Naive thymus-derived CD4-positive, alpha-beta T cell (primary cell): Measurements from ENCODE around the gene CYP4F12. TPM values are rescaled to one million over a fixed set of nuclear protein-coding genes. Genes with fewer than 3 reads are reported as not detected.

Experiments used
- ATAC-seq: fragments of 150-1000 bp; cut with Tn5 transposase; 2 replicates; pipeline ENCODE4 v1.10.0; 2021; ENCODE audit warnings: mild to moderate bottlenecking, moderate library complexity
- CTCF ChIA-PET: fragments of 350-600 bp; sonication (Branson Sonifier 250); formaldehyde crosslinking; loops from one replicate; lab custom pipeline; 2021; ENCODE audit warnings: antibody characterized with exemption; lab: Charles Lee
- POLR2A ChIA-PET: fragments of 350-600 bp; sonication (Branson Sonifier 250); formaldehyde crosslinking; loops from one replicate; lab custom pipeline; 2021; ENCODE audit warnings: antibody characterized with exemption, inconsistent platforms; lab: Charles Lee
- DNase-seq, 9 donors: peaks; one replicate each; pipeline versions ENCODE4 v3.0.0 to v3.0.0-alpha.2; 2020 to 2022; ENCODE audit warnings: mixed read lengths in 1 of 9
- H3K27ac ChIP-seq: one replicate; pipeline ENCODE4 v1.7.0; 2013; ENCODE audit warnings: mild to moderate bottlenecking, low read depth, low read length, moderate library complexity
- H3K27me3 ChIP-seq, 2 donors: one replicate each; pipeline ENCODE4 v1.7.0; 2013; ENCODE audit warnings: low read length in 2 of 2, mild to moderate bottlenecking in 2 of 2, moderate library complexity in 2 of 2; ENCODE audit not compliant: control insufficient read depth in 2 of 2, insufficient read depth in 2 of 2
- H3K36me3 ChIP-seq, 3 experiments: 1 replicate in 2 of 3; 2 replicates in 1 of 3; pipeline ENCODE4 v1.7.0; 2013; ENCODE audit warnings: low read length in 3 of 3, mild to moderate bottlenecking in 3 of 3, moderate library complexity in 1 of 3; ENCODE audit not compliant: insufficient read depth in 3 of 3, control insufficient read depth in 2 of 3
- H3K4me1 ChIP-seq, 2 donors: one replicate each; pipeline ENCODE4 v1.7.0; 2013; ENCODE audit warnings: low read length in 2 of 2, mild to moderate bottlenecking in 2 of 2, moderate library complexity in 1 of 2; ENCODE audit not compliant: control insufficient read depth in 2 of 2, insufficient read depth in 2 of 2
- H3K4me3 ChIP-seq: 2 replicates; pipeline ENCODE4 v1.7.0; 2013; ENCODE audit warnings: mild to moderate bottlenecking, low read length
- H3K9me3 ChIP-seq, 3 experiments: 1 replicate in 2 of 3; 2 replicates in 1 of 3; pipeline ENCODE4 v1.7.0; 2013; ENCODE audit warnings: low read length in 3 of 3; ENCODE audit not compliant: control insufficient read depth in 2 of 3
- H3K27ac Mint-ChIP-seq, 9 donors: one replicate each; pipeline ENCODE4 v1.8.0; 2020 to 2022; ENCODE audit warnings: mixed read lengths in 9 of 9, mild to moderate bottlenecking in 8 of 9, moderate library complexity in 5 of 9, inconsistent platforms in 2 of 9
- H3K27me3 Mint-ChIP-seq, 5 donors: one replicate each; pipeline ENCODE4 v1.8.0; 2021 to 2022; ENCODE audit warnings: mixed read lengths in 5 of 5, mild to moderate bottlenecking in 1 of 5
- H3K36me3 Mint-ChIP-seq, 5 donors: one replicate each; pipeline ENCODE4 v1.8.0; 2020 to 2022; ENCODE audit warnings: mixed read lengths in 5 of 5, mild to moderate bottlenecking in 3 of 5, inconsistent platforms in 1 of 5
- H3K4me1 Mint-ChIP-seq, 7 donors: one replicate each; pipeline ENCODE4 v1.8.0; 2020 to 2022; ENCODE audit warnings: mixed read lengths in 7 of 7, mild to moderate bottlenecking in 3 of 7, inconsistent platforms in 1 of 7
- H3K4me3 Mint-ChIP-seq, 10 donors: one replicate each; pipeline ENCODE4 v1.8.0; 2020 to 2022; ENCODE audit warnings: mild to moderate bottlenecking in 10 of 10, mixed read lengths in 10 of 10, moderate library complexity in 6 of 10, inconsistent platforms in 2 of 10
- H3K9me3 Mint-ChIP-seq, 11 donors: one replicate each; pipeline ENCODE4 v1.8.0; 2020 to 2022; ENCODE audit warnings: mixed read lengths in 11 of 11, mild to moderate bottlenecking in 4 of 11, inconsistent platforms in 1 of 11, moderate library complexity in 1 of 11
- intact Hi-C, 2 donors: fragments of 100-400 bp; cut with micrococcal nuclease; formaldehyde crosslinking; loops; one replicate each; pipeline ENCODE4 v1.15.1; 2023
- polyA plus RNA-seq, 2 donors: library from polyadenylated mRNA; unstranded; fragments of 300-500 nt; fragmentation: Illumina TruSeq; gene quantifications; one replicate each; pipeline ENCODE4 v1.2.3, GENCODE V29; 2021
- total RNA-seq, 6 experiments: library from RNA in 5 of 6; stranded (reverse) in 5 of 6; gene quantifications; 1 replicate in 5 of 6; 2 replicates in 1 of 6; pipeline ENCODE4 v1.2.3 and lab custom pipeline; 2021 to 2026

CYP4F12 gene, protein sequence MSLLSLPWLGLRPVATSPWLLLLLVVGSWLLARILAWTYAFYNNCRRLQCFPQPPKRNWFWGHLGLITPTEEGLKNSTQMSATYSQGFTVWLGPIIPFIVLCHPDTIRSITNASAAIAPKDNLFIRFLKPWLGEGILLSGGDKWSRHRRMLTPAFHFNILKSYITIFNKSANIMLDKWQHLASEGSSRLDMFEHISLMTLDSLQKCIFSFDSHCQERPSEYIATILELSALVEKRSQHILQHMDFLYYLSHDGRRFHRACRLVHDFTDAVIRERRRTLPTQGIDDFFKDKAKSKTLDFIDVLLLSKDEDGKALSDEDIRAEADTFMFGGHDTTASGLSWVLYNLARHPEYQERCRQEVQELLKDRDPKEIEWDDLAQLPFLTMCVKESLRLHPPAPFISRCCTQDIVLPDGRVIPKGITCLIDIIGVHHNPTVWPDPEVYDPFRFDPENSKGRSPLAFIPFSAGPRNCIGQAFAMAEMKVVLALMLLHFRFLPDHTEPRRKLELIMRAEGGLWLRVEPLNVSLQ
- 1 to 10 TPM in 2 of 5 experiments, under 1 TPM in 2, not detected in 1; 0.50 to 1.6 (median 0.96) TPM for total RNA-seq
- not detected for polyA plus RNA-seq
- total RNA-seq (lab: John Stamatoyannopoulos, UW): 1.1 reads per million

DNA sequence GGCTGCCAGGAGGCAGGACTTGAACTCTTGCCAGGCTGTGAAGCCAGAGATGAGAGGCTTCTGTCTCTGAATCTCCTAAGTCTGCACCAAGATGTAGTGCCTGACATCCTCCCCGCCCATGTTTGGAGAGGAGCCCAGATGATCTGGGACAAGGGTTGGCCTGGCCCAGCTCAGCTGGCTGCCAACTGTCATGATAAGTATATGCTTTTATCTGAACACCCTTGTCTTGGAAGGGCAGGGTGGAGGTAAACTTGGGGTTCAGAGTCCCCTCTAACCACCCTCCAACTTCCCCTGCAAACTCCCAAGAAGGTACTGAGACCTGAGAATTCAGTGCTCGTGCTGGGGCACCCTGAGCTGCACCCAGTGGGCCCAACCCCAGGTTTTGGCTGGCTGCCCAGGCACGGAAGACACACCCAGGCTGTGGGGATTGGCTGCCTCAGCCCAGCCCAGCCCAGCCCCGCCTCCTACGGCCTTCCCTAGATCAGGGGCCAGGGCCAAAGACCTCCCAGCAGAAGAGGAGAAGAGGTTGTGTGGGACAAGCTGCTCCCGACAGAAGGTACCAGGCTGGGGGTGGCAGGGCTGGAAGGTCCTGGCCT is at the start of gene CYP4F12:
Gene CYP4F12, plus strand, starts transcription at position 508 of the 596 bp plus-strand sequence. CDS start 443 bp downstream, outside the sequence.
- POLR2A ChIA-PET: no interaction called here
- peak in 7 of 9 donors; percentile 4 to 21 (median 18) for DNase-seq
- peaks cover 2 to 45% (median 20%) of the 10 kb centered on the region in 7 donors for H3K4me1 Mint-ChIP-seq
- H3K27me3 ChIP-seq: no peaks in the 10 kb centered on the region
- peak; percentile 59 for ATAC-seq
- H3K36me3 ChIP-seq: no peaks in the 10 kb centered on the region
- H3K27ac Mint-ChIP-seq: peak within 1 kb of the TSS in 7 of 9 donors; percentile 29 to 84 (median 67)
- CTCF ChIA-PET: interaction anchor here (0.6 kb wide), 1 partner anchor 21 kb away, joined by 3 read pairs; no protein-coding TSS in a partner anchor
- H3K27ac ChIP-seq: peak within 1 kb of the TSS; percentile 45
- intact Hi-C loops: no loop called here
- H3K4me3 ChIP-seq: no peak within 1 kb of the TSS
- peak within 1 kb of the TSS in 1 of 10 donors; percentile 13 for H3K4me3 Mint-ChIP-seq
- H3K27me3 Mint-ChIP-seq: peaks cover 0 to 3% (median 0%) of the 10 kb centered on the region in 5 donors
- no peaks in the 10 kb centered on the region for H3K36me3 Mint-ChIP-seq
- H3K4me1 ChIP-seq: peaks cover 0 to 7% of the 10 kb centered on the region in 2 donors
- peaks cover 0 to 2% (median 0%) of the 10 kb centered on the region in 11 donors for H3K9me3 Mint-ChIP-seq
- H3K9me3 ChIP-seq: no peaks in the 10 kb centered on the region

DNA sequence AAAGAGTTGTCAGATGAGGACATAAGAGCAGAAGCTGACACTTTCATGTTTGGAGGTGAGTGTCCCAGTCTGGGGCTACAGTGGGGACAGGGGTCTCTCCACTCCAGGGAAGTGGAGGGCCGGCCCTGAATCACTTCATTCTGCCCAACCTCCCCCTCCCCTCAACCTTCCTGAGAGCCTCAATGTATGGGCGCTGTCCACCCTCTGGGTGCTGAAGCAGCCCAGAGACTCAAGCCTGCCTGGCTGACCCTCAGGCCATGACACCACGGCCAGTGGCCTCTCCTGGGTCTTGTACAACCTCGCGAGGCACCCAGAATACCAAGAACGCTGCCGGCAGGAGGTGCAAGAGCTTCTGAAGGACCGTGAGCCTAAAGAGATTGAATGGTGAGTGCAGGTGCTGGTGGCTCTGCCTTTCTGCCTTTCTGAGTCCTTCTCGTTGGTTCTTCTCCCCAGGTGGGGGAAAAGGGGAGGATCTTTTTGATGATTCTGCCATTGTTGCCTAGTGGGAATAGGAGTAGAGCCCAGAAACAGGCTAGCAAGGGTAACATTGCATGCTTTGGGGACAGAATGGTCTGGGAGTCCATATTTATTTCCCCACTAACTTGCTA is 49.1 kb upstream of the CYP4F12 start:
- no peaks in the 10 kb centered on the region for H3K4me1 ChIP-seq
- DNase-seq (no peak), ATAC-seq (no peak)
- Mint-ChIP-seq H3K4me1 (no peaks in the 10 kb centered on the region), H3K9me3 (peaks cover 0 to 4% (median 0%) of the 10 kb centered on the region in 11 donors), H3K4me3 (no peak overlapping the region), H3K27me3 (peaks cover 0 to 57% (median 40%) of the 10 kb centered on the region in 5 donors), H3K36me3 (no peaks in the 10 kb centered on the region), H3K27ac (peak overlapping the region in 1 of 9 donors; percentile 53)
- no peaks in the 10 kb centered on the region for H3K36me3 ChIP-seq
- no peaks in the 10 kb centered on the region for H3K27me3 ChIP-seq
- no peak overlapping the region for H3K4me3 ChIP-seq
- H3K9me3 ChIP-seq: no peaks in the 10 kb centered on the region
- POLR2A ChIA-PET: no interaction called here
- CTCF ChIA-PET: no interaction called here
- no peak overlapping the region for H3K27ac ChIP-seq
- intact Hi-C loops: loop anchor here in 1 of 2 donors (10.0 kb wide), 1 partner anchor 791 kb away; no protein-coding TSS in a partner anchor

DNA sequence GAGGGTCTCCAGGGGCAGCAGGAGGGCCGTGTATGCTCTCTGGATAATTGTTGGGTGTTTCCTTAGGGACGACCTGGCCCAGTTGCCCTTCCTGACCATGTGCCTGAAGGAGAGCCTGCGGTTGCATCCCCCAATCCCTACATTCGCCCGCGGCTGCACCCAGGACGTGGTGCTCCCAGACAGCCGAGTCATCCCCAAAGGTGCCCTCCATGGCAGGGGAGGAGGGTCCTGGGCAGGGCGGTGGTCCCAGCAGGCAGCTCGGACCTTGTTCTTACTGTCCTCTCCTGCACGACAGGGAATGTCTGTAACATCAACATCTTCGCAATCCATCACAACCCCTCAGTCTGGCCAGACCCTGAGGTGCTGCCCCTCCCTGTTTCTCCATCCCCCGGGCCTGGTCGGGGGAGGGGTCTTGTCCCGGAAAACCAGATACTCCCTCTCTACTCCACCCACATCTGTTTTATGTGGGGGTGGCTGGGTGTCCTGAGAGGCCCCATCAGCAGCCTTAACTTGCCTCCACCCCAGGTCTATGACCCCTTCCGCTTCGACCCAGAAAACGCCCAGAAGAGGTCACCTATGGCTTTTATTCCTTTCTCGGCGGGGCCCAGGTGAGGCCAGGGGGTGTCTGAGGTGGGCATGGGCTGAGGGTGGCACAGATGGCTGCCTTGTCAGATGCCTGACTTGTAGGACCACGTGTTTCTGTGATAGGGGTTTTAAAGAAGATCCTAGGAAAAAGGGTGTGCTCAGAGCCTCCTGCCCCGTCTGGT is 44.5 kb upstream of the CYP4F12 start:
- Mint-ChIP-seq H3K4me3 (no peak overlapping the region), H3K4me1 (no peaks in the 10 kb centered on the region), H3K9me3 (no peaks in the 10 kb centered on the region), H3K36me3 (no peaks in the 10 kb centered on the region), H3K27me3 (peaks cover 5 to 45% (median 34%) of the 10 kb centered on the region in 5 donors), H3K27ac (no peak overlapping the region)
- no peaks in the 10 kb centered on the region for H3K36me3 ChIP-seq
- ChIA-PET CTCF (no interaction called here), POLR2A (no interaction called here)
- H3K9me3 ChIP-seq: no peaks in the 10 kb centered on the region
- DNase-seq (no peak), ATAC-seq (no peak)
- H3K27me3 ChIP-seq: no peaks in the 10 kb centered on the region
- peaks cover 0 to 6% of the 10 kb centered on the region in 2 donors for H3K4me1 ChIP-seq
- H3K27ac ChIP-seq: no peak overlapping the region
- H3K4me3 ChIP-seq: no peak overlapping the region
- intact Hi-C loops: loop anchor here (1.0 to 10.0 kb wide), 7 partner anchors 240 to 786 kb away; partner anchors contain the start of gene RAB8A (in 2 of the 2)

DNA sequence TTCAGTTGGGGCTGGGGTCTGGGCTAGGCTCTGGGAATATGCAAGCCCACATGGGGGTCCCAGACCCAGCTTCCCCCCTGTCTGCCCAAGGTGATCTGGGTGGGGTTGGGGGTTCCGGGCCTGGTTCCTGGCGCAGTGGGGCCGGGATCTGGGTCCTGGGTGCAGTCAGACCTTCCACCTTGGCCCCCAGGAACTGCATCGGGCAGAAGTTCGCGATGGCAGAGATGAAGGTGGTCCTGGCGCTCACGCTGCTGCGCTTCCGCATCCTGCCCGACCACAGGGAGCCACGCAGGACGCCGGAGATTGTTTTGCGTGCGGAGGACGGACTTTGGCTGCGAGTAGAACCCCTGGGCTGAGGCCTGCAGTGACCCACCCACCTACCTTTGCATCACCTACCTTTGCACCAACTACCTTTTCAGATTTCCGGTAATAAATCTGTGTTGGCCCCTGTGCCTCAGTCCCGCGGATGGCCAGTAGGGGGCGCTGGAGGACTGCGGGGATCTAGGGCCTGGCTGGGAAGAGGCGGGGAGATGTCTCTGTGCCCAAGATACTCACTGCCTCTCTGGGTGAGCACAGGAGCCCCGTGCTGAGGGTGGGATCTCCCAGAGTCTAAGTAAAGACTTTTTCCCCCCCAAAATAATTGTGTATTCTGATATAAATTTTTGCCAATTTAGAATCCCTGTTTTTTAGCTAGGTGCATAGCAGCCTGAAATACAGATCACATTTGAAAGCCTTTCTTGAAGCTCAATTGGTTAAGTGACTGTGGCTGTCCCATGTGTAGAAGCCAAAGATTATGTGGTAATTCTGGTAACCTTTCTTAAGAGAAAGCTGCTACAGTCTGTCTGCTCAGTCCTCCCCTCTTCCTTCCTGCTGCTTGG is 43.6 kb upstream of the CYP4F12 start:
- Histone ChIP-seq H3K27me3 (no peaks in the 10 kb centered on the region), H3K4me1 (peaks cover 0 to 6% of the 10 kb centered on the region in 2 donors), H3K27ac (no peak overlapping the region), H3K4me3 (no peak overlapping the region), H3K36me3 (no peaks in the 10 kb centered on the region), H3K9me3 (no peaks in the 10 kb centered on the region)
- DNase-seq (peak; percentile 74 to 94 (median 85)), ATAC-seq (peak; percentile 98)
- peak overlapping the region in 2 of 10 donors; percentile 6 to 37 for H3K4me3 Mint-ChIP-seq
- no peaks in the 10 kb centered on the region for H3K36me3 Mint-ChIP-seq
- no peaks in the 10 kb centered on the region for H3K4me1 Mint-ChIP-seq
- ChIA-PET CTCF (interaction anchor here (0.7 to 3.1 kb wide), 8 partner anchors 19 to 482 kb away, joined by 3 to 13 read pairs (median 4); no protein-coding TSS in a partner anchor), POLR2A (interaction anchor here (0.6 to 0.7 kb wide), 2 partner anchors 276 to 514 kb away, joined by 3 to 4 read pairs; partner anchors contain the start of gene HSH2D)
- intact Hi-C loops: loop anchor here (1.0 to 10.0 kb wide), 7 partner anchors 240 to 786 kb away; partner anchors contain the start of gene RAB8A (in 2 of the 2)
- H3K27me3 Mint-ChIP-seq: peaks cover 5 to 43% (median 32%) of the 10 kb centered on the region in 5 donors
- no peaks in the 10 kb centered on the region for H3K9me3 Mint-ChIP-seq
- peak overlapping the region in 1 of 9 donors; percentile 67 for H3K27ac Mint-ChIP-seq

DNA sequence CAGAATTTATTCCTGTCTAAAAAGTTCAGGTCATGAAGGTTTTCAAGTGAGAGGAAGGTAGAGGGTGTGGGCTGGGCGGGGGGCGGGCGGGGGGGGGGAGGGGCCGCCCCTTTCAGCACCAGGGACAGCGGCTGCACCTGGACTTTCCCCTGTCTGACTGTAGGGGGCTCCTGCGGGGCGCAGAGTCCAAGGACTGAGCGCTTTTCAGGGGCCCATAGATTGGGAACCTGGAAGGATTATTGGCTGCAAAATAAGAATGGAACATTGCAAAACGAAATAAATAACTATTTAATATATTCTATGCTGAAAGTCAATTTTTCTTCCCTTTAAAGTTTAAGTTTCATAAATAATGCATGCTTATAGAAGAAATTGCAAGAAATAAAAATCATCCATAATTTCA is 41.1 kb upstream of the CYP4F12 start:
- Histone ChIP-seq H3K9me3 (no peaks in the 10 kb centered on the region), H3K27me3 (no peaks in the 10 kb centered on the region), H3K4me1 (peaks cover 0 to 6% of the 10 kb centered on the region in 2 donors), H3K27ac (no peak overlapping the region), H3K36me3 (no peaks in the 10 kb centered on the region), H3K4me3 (no peak overlapping the region)
- H3K36me3 Mint-ChIP-seq: no peaks in the 10 kb centered on the region
- H3K4me1 Mint-ChIP-seq: no peaks in the 10 kb centered on the region
- intact Hi-C loops: loop anchor here in 1 of 2 donors (10.0 kb wide), 1 partner anchor 413 kb away; no protein-coding TSS in a partner anchor
- H3K27me3 Mint-ChIP-seq: peaks cover 9 to 45% (median 34%) of the 10 kb centered on the region in 5 donors
- DNase-seq (peak in 5 of 9 donors; percentile 3 to 39 (median 20)), ATAC-seq (peak; percentile 47)
- no peak overlapping the region for H3K27ac Mint-ChIP-seq
- ChIA-PET CTCF (interaction anchor here (0.7 to 3.1 kb wide), 3 partner anchors 174 to 599 kb away, joined by 4 to 13 read pairs (median 4); no protein-coding TSS in a partner anchor), POLR2A (interaction anchor here (0.6 kb wide), 1 partner anchor 9 kb away, joined by 3 read pairs; no protein-coding TSS in a partner anchor)
- H3K4me3 Mint-ChIP-seq: no peak overlapping the region
- H3K9me3 Mint-ChIP-seq: peaks cover 0 to 11% (median 0%) of the 10 kb centered on the region in 11 donors
